ENCODE measurements around the gene PGS1.
A peak's percentile ranks its signal among the peaks of the same experiment; 100 is the strongest.
"Not testable (repeated sequence)": the region's sequence is repeated elsewhere in the genome, so short reads cannot be mapped to it uniquely, and the experiment has no call there.

Gene PGS1, protein sequence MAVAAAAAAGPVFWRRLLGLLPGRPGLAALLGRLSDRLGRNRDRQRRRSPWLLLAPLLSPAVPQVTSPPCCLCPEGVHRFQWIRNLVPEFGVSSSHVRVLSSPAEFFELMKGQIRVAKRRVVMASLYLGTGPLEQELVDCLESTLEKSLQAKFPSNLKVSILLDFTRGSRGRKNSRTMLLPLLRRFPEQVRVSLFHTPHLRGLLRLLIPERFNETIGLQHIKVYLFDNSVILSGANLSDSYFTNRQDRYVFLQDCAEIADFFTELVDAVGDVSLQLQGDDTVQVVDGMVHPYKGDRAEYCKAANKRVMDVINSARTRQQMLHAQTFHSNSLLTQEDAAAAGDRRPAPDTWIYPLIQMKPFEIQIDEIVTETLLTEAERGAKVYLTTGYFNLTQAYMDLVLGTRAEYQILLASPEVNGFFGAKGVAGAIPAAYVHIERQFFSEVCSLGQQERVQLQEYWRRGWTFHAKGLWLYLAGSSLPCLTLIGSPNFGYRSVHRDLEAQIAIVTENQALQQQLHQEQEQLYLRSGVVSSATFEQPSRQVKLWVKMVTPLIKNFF

DNA sequence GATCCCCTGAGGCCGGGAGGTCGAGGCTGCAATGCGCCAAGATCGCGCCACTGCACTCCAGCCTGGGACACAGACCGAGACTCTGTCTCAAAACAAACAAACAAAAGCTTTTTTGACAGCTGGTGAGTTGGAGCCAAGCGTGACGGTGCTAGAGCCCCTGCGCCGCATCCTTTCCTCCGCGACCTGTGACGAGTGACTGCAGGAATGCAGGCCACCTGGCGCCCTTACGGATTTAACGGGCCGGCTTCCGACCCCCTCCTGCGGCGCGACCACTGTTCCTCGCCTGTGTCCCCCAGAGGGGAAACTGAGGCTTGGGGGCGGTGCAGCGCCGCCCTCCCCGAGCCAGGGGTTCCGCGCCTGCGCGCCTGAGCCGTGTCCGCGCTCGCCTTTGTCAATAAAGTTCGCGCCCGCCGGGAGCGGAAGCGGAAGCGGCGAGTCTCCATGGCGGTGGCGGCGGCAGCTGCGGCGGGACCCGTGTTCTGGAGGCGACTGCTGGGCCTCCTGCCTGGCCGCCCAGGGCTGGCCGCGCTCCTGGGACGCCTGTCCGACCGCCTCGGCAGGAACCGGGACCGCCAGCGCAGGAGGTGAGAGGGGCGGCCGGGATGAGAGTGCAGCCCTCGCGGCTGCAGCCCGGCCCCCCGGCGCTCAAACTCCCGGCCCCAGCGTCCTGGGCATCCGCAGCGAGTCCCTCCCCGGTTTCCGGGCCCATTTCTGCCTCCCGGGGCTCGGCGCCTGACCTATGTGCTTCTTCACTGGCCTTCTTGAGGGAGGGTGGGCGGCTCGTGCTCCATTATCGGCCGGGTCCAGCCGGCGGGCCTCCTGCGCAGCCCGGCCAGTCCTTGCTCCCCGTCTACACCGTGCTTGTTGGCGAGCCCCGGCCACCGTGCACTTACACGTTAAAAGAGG lies at the start of gene PGS1:
TSS of gene PGS1 (plus strand) at position 425 of the 906 bp plus-strand sequence. CDS start at position 442, 17 bp downstream.
- peak; percentile 52 for DNase-seq
- in situ Hi-C loops (cut with HindIII; ENCODE audit: low pct_ligation_motif_present, low sequenced_read_pairs): no loop called here
- no peaks in the 10 kb centered on the region for H3K27me3 ChIP-seq (replicated peaks)
- TF ChIP-seq, protein P1, sequence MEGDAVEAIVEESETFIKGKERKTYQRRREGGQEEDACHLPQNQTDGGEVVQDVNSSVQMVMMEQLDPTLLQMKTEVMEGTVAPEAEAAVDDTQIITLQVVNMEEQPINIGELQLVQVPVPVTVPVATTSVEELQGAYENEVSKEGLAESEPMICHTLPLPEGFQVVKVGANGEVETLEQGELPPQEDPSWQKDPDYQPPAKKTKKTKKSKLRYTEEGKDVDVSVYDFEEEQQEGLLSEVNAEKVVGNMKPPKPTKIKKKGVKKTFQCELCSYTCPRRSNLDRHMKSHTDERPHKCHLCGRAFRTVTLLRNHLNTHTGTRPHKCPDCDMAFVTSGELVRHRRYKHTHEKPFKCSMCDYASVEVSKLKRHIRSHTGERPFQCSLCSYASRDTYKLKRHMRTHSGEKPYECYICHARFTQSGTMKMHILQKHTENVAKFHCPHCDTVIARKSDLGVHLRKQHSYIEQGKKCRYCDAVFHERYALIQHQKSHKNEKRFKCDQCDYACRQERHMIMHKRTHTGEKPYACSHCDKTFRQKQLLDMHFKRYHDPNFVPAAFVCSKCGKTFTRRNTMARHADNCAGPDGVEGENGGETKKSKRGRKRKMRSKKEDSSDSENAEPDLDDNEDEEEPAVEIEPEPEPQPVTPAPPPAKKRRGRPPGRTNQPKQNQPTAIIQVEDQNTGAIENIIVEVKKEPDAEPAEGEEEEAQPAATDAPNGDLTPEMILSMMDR (IDR thresholded peaks at IDR 0.05; ENCODE audit: low read depth, low read length, missing control alignments): no peak
- peak within 1 kb of the TSS; percentile 90 for H3K27ac ChIP-seq
- peak within 1 kb of the TSS; percentile 95 for H3K4me3 ChIP-seq (ENCODE audit: low read depth, low read length)
- H3K36me3 ChIP-seq (replicated peaks): no peaks in the 10 kb centered on the region

DNA sequence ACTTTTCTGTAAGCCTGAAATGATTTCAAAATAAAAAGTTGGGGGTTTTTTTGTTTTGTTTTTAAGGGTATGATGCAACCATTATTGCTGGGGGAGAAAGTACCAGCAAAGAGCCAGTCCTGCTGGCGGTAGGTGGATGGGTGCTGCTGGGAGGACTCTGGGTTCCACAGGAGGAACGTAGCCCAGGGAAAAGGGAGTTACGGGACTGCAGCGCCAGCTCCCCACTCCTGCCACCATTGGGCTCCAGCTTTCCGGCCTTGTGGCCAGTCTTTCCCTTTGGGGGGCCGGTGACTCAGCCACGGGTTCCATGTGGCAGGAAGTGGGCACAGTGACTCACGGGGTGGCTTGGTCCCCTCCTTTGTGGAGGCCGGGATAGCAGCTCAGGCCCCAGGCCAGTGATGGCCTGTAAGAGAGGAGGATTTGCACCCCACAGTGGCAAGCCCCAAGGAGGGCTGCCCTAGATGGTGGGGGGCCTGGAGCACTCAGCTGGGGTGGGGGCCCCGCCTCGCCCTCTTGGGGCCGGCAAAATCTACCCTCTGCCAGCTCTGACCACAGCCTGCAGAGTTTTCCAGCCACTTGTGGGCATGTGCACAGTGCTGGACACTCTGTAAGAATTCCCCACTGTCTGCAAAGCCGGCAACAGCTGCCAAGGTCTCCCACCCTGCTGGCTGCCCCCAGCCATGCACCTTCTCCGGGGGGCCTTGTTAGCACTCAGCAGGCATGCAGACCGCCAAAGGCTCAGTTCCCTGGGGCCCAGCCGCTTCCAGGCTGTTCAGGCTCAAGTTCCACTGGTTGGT lies 49.0 kb upstream of the PGS1 start:
- TF ChIP-seq, protein P1 (IDR thresholded peaks at IDR 0.05; ENCODE audit: low read depth, low read length, missing control alignments): no peak
- Histone ChIP-seq H3K36me3 (replicated peaks) (no peaks in the 10 kb centered on the region), H3K4me3 (ENCODE audit: low read depth, low read length) (no peak overlapping the region), H3K27me3 (replicated peaks) (no peaks in the 10 kb centered on the region), H3K27ac (peak overlapping the region; percentile 64)
- peak; percentile 66 for DNase-seq
- in situ Hi-C loops (cut with HindIII; ENCODE audit: low pct_ligation_motif_present, low sequenced_read_pairs): no loop called here

DNA sequence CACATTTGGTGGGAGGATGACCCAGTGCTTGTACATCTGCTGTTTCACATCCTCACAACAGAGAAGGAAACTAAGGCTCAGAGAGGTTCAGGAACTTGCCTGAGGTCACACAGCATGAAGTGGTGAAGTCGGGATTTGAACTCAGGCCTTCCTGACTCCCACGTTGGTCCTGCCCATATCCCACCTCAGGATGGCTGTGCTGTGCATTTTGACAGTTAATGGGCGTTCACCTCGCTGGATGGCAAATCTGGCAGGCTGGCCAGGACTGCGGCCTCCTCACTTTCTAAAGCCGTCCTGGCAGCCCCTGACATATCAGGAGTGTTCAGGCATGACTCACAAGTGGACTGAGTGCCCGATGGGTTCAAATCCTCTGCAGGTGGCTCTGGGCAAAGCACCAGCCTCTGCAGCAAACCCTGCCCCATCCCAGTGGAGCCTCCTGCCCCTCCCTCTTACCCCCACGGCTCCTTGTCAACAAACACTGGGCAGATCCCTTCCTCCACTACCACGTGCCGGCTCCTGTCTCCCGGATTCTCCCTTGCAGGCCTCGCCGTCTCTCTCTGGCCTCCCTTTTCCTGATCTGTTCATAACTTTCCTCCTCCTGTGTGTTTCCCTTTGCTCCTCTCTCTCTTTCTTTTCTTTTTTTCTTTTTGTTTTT lies 47.8 kb upstream of the PGS1 start:
- no peak overlapping the region for H3K4me3 ChIP-seq (ENCODE audit: low read depth, low read length)
- no peak for DNase-seq
- no peaks in the 10 kb centered on the region for H3K27me3 ChIP-seq (replicated peaks)
- H3K36me3 ChIP-seq (replicated peaks): no peaks in the 10 kb centered on the region
- TF ChIP-seq, protein P1 (IDR thresholded peaks at IDR 0.05; ENCODE audit: low read depth, low read length, missing control alignments): no peak
- no peak overlapping the region for H3K27ac ChIP-seq
- in situ Hi-C loops (cut with HindIII; ENCODE audit: low pct_ligation_motif_present, low sequenced_read_pairs): no loop called here

DNA sequence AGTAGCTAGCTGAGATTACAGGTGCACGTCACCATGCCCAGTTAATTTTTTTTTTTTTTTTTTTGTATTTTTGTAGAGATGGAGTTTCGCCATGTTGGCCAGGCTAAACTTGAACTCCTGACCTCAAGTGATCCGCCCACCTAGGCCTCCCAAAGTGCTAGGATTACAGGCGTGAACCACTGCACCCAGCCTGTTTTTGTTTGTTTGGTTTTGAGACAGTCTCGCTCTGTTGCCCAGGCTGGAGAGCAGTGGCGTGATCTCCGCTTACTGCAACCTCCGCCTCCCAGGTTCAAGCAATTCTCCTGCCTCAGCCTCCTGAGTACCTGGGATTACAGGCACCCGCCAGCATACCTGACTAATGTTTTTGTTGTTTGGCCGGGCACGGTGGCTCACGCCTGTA lies 47.1 kb upstream of the PGS1 start:
- DNase-seq; H3K4me3 ChIP-seq (ENCODE audit: low read depth, low read length); H3K27ac ChIP-seq; in situ Hi-C loops (cut with HindIII; ENCODE audit: low pct_ligation_motif_present, low sequenced_read_pairs); H3K27me3 ChIP-seq (replicated peaks); H3K36me3 ChIP-seq (replicated peaks): not testable (repeated sequence)

DNA sequence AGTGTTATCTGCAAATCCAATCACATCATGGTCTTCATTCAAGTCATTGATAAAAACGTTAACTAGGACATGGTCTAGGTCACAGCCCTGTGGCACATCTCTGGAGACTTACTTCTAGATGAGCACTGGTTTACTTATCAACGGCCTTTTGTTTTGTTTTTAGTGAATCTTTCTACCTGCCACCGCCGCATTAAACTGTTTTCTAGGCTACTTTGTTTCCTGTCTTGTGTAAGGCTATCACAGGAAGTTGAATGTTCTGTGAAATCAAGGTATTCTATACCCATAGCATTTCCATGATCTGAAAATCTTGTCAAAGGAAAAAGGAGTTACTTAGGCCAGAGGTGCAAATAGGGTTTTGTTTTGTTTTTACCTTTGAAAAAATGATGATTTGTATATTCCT lies 45.5 kb upstream of the PGS1 start:
- Histone ChIP-seq H3K36me3 (replicated peaks) (no peaks in the 10 kb centered on the region), H3K4me3 (ENCODE audit: low read depth, low read length) (no peak overlapping the region), H3K27ac (no peak overlapping the region), H3K27me3 (replicated peaks) (no peaks in the 10 kb centered on the region)
- TF ChIP-seq, protein P1 (IDR thresholded peaks at IDR 0.05; ENCODE audit: low read depth, low read length, missing control alignments): no peak
- DNase-seq: no peak
- in situ Hi-C loops (cut with HindIII; ENCODE audit: low pct_ligation_motif_present, low sequenced_read_pairs): no loop called here

All from brain microvascular endothelial cell (primary cell).